8988T (cell line): ENCODE data around the gene CNN2.
"Not testable (repeated sequence)": the region's sequence is repeated elsewhere in the genome, so short reads cannot be mapped to it uniquely, and the experiment has no call there.

Experiments used
- DNase-seq: peaks from one replicate; pipeline ENCODE4 v3.0.0; 2011

CNN2 gene

DNA sequence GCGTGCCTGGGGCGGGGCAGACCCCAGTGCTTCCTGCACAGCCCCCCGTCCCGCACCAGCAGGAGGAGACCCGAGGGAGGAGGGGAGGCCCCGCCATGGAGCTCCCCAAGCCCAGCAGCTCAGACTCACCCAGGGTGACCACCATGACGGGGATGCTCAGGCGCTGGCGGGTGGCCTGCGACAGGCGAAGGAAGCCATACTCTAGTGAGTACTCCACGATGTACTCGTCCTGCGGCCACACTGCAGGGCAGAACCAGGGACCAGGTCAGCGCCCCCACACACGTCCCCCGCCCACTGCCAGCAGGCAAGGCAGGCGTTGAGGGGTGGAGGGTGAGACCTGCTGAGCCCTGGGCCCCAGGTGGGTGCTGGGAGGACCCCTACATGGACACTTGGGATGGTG lies 14.1 kb upstream of the CNN2 start:
- no peak for DNase-seq

DNA sequence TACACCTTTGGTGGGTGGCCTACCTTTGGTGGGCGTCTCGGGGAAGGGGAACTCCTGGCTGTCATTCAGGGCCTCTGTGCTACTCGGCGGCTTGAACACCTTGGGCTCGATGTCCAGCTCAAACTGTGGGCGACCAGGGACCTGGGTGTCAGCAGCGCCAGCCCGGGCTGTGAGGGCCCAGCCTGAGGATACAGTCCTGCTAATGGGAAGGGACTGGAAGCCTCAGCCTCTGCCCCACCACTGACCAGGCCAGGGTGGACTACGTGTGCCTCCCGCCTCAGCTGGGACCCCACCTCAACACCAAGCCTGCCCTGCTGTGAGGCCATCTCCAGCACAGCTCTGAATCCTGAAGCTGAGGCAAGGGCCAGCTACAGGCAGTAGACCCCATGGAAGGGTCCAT lies 13.2 kb upstream of the CNN2 start:
- DNase-seq: no peak

GRCh38 chr19:1014161-1015060 lies 12.0 kb upstream of the CNN2 start:
- no peak for DNase-seq

DNA sequence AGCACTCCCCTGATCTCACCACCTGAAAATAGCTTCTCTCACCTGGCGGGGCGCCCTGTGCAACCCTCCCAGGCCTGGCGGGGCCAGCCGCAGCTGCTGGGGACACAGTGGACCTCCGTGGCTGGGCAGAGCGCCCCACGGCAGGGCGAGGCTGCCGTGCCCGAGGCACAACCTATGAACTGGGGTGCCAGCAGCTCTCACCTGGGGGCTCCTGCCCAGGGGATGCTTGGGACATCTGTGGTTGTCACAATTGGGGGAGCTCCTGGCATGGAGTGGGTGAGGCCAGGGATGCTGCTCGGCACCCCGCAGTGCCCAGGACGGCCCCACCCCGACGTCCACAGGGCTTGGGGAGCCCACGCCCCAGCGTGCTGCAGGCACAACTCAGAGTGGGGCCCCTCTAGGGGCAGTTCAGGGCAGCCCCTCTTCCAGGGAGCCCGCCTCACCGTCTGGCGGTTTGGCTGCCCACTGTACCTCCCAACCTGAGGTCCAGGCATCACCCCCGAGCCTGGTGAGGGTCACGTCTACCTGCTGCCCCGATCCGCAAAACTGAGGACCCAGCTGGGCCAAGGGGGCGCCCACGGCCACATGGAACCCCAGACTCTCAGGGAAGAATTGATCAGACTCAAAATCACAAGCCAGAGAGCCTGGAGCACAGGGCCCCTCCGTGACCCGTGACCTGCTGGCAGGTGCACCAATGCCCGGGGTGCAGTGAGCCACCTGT lies 11.2 kb upstream of the CNN2 start:
- DNase-seq: no peak

- DNase-seq: peak; percentile 15
These were observed 10.4 kb upstream of the CNN2 start for GRCh38 chr19:1015782-1016646.

DNA sequence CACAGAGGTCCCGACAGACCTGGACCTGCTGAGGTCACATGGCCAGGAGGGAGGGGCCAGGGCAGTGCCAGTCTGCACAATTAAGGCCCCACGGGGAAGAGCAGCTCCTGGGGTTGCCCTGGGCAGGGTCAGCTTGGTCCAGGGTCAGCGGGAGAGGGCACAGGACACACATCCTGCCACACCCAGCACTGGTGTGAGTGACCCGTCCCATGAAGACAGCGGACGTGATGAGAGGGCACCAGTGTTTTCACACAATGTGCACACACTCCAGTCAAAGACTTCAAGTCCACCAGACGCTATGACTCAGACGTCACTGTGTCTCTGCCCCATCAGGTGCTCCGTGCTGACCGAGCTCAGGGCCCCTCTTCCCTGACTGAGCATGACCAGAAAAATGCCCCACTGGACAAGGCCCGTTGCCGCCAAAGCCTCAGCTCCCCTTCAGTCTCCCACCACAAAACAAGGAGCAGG lies 9.7 kb upstream of the CNN2 start:
- DNase-seq: no peak

DNA sequence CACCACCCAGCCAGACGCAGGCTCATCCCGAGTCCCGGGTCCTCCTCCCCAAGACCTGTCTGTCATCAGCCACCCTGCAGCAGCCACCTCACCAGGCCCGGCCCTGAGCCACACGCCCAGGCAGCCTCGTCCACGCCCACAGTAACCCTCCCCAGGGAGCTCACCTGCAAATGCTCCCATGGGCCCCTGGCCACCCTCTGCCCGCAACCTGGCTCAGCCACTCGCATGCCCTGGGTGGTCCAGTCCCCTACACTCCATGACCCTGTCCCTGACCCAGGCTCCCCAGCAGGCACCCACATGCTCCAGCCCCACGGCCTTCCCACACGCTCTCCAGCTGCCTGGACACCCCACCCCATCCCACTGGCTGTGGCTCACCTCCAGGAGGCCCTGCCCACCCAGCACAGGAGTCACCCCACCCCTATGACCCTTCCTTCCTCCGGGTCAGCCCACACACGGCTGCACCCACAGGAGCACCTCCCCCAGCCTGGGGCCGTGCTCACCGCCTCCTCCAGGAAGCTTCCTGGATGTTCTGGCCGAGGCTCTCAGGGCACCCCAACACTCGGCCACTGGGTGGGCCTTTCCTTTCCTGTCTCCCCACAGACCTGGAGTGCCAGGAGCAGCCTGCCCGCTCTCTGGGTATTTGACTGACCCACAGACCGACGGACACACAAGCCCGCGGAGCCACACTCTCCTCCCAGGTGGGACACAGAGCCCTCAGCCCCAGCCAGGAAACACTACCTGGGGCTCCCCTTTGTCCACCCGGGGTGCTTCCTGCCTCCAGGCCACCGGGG lies 9.1 kb upstream of the CNN2 start:
- peak; percentile 81 for DNase-seq

GRCh38 chr19:1017906-1018305 lies 8.5 kb upstream of the CNN2 start:
- no peak for DNase-seq

DNA sequence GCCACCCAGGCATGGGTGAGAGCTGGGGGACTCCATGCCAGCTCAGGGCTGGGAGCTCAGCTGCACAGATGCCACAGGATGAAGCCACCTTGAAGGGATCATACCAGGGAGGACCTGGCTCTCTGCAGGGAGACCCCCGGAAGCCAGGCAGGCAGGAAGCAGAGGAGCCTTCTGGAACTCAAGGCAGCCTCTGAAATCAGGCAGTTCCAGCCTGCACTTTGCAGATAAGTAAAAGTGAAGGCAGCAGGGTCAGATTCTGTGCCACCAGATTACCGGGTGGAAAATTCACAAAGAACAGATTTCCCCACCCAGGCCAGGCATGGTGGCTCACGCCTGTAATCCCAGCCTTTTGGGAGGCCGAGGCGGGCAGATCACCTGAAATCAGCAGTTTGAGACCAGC lies 8.0 kb upstream of the CNN2 start:
- peak; percentile 35 for DNase-seq

- peak; percentile 50 for DNase-seq
These were observed 7.3 kb upstream of the CNN2 start for GRCh38 chr19:1018932-1019615.

GRCh38 chr19:1019616-1019961 lies 6.8 kb upstream of the CNN2 start:
- DNase-seq: no peak

DNA sequence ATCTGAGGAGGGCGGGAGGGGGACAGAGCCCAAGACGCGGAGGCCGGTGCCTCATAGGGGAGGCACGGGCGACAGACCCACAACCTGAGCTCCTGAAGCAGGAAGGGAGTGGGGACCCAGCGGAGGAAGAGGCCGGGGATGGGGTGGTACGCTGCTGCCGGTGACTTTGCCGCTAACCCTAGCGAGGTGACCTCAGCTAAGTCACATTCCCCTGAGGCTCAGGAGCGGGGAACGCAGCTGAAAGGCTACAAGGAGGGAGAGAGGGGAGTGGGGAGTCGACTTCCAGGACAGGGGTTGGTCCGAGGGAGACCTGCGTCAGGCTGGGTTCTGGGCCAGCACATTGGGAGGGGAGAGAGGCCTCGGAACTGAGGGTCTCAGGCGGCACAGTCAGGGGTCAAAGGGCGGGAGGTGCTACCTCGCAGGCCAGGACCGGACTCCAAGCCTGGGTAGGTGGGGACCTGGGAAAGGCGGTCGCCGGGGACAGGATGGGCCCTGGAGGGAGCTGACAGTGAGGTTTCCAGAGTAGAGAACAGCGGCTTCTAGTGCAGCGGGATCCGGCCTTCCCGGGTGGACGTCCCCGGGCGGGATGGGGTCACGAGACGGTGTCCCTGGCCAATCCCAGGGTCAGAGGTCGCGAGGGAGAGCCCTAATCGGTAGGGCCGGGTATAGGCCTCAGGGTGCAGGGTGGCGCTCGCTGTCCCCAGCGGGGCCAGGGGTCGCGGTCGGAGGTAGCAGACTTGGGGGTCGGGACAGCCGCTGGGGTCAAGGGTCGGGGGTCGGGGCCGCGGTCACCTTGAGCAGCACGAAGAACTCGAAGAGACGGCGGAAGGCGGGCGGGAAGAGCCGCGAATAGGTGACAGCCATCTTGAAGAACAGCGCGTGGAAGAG lies 6.2 kb upstream of the CNN2 start:
- peak; percentile 47 for DNase-seq

DNA sequence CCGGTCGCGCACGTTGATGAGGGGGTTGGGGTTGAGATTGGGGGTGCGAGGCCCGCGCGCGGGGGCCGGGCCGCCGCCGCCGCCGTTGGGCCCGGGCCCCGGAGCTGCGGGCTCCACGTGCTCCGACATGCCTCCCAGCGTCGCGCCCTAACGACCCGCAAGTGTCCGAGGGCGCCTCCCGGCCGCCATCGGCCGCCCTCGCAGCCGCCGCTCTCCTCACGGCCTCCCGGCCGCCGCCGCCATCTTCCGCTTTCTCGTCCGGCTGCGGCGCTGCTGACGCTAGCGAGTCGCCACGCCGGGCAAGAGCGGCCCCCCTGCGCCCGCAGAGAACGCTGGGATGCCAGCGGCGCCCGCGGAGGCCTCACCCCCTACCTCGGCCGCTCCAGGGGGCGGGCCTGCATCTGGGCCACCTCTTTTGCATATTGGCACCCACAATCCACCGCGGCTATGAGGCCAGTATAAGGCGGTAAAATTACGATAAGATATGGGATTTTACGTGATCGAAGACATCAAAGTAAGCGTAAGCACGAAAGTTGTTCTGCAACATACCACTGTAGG lies 5.5 kb upstream of the CNN2 start, which contains the start of gene TMEM259:
TMEM259 (minus strand) TSS at position 256 of the 558 bp plus-strand sequence; CDS start at position 129, 127 bp downstream.
- DNase-seq: peak; percentile 99

- DNase-seq: not testable (repeated sequence)
These were observed 2.6 kb upstream of the CNN2 start for GRCh38 chr19:1023883-1024188.

- DNase-seq: not testable (repeated sequence)
These were observed 1.3 kb upstream of the CNN2 start for GRCh38 chr19:1025080-1025479.

DNA sequence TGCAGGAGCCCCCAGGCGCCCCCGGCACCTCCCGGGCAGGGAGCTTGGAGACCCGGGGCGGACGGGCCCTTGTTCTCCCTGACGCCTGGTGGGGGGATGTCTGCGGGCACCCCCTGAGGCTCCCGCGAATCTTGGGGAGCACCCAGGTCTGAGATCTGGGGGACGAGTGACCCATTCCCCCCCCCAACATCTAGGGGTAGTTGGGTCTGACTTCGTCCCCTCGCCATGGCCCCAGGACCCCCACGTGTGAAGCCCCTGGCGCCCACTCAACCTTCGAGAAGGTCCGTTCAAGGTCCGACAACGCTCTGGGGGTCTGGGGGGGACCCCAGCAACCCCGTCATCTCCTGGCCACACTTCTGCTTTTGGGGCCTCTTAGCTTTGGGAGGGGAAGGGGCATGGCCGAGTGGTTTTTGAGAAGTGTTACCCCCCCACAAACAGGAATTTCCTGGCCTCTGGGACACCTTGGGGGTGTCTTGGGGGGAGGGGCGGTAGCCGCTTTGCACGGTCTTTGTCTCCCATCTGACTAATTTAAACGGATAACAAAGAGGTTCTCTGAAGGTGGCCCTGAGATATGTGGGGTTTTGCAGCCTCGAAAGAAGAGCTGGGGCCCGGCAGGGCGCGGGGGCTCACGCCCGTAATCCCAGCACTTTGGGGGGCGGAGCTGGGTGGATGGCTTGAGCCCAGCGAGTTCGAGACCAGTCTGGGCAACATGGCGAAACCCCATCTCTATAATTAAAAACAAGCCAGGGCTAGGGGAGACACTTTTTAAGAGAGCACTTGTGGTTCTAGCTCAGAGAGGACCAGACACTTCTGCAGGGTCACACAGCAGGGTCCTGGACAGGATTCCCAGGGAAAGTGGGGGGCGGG lies 608 bp downstream of the CNN2 start:
- DNase-seq: peak; percentile 37

GRCh38 chr19:1027650-1028061 lies 1.2 kb downstream of the CNN2 start:
- peak; percentile 68 for DNase-seq

DNA sequence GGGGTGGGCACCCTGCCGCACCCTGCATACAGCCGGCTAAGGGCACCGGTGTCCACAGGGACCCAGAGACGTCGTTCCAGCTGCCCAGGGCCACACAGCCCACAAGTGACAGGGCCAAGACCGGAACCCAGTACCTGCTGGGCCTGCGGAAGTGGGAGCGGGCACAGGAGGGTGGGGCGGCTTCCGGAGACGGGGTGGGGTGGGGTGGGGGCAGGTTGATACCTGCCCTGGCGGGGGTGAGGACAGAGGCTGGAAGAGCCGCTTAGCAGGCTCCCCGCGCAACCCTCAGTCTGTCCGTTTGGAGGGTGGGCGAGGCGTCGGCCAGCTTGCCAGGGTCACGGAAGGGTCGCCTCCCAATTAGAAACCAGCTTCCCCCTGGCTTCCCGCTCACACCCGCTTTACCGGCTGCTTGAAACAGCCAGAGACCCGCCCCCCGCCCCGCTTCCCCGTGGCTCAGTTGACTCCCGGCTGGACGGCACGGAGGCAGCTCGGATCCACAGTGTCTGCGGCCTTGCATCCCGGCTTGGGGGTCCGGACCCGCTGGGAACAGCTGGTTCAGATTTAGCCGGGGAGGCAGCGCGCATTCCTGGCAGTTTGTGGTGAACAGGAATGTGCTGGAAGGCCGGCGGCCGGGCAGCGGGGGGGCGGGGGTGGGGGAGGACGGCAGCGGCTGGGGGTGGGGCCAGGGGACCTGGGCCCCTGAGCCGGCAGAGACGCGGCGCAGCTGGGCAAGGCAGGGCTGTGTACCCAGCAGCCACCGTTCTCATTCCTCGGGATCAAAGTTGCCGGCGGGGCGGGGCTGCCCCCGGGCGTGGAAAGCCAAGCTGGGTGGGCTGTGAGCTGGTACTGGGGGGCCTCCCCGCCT lies 1.9 kb downstream of the CNN2 start:
- DNase-seq: peak; percentile 84
